ENCODE data around the gene SCARF2.
A peak's percentile ranks its signal among the peaks of the same experiment; 100 is the strongest.

SCARF2 gene

GRCh38 chr22:20424568-20424931 is 13.1 kb downstream of the SCARF2 start:
- TF ChIP-seq, protein P1, sequence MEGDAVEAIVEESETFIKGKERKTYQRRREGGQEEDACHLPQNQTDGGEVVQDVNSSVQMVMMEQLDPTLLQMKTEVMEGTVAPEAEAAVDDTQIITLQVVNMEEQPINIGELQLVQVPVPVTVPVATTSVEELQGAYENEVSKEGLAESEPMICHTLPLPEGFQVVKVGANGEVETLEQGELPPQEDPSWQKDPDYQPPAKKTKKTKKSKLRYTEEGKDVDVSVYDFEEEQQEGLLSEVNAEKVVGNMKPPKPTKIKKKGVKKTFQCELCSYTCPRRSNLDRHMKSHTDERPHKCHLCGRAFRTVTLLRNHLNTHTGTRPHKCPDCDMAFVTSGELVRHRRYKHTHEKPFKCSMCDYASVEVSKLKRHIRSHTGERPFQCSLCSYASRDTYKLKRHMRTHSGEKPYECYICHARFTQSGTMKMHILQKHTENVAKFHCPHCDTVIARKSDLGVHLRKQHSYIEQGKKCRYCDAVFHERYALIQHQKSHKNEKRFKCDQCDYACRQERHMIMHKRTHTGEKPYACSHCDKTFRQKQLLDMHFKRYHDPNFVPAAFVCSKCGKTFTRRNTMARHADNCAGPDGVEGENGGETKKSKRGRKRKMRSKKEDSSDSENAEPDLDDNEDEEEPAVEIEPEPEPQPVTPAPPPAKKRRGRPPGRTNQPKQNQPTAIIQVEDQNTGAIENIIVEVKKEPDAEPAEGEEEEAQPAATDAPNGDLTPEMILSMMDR (IDR thresholded peaks at IDR 0.05; ENCODE audit: low read depth, low read length) = no peak

DNA sequence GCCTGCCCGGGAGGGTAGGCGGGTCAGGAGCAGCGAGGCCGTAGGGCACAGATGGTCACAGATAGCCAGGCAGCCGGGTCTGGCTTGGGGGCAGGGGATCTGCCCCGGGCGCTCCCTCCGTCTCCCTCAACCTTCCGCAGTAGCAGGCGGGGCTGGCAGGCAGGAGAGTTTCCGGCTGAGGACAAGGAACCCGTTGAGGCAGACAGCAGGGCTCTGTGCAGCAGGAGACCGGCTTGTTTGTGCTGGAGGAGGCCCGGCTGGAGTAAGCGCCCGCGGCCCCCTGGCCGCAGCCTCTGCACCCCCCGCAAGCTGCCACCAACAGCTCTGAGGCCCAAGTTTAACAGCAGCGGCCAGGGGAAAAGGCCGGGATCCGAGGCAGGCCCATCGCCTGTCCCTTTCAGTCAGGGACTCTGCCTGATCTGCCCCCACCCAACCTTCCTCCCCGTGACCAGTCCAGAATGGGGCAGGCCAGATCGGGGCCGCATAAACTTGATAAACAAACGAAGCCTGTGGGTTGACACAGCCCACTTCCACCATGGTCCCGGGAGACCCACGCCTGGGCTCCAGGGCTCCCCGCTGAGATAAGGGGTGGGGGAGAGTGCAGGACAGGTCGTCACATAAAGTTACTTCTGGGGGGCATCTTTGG is 13.6 kb downstream of the SCARF2 start:
- TF ChIP-seq, protein P1 (IDR thresholded peaks at IDR 0.05; ENCODE audit: low read depth, low read length) = no peak
- DNase-seq (ENCODE audit: extremely low read depth, low read depth) = no peak

More at GRCh38 chr22:20424568-20424931, 13.1 kb downstream of the SCARF2 start:
- DNase-seq (ENCODE audit: extremely low read depth, low read depth) = no peak

DNA sequence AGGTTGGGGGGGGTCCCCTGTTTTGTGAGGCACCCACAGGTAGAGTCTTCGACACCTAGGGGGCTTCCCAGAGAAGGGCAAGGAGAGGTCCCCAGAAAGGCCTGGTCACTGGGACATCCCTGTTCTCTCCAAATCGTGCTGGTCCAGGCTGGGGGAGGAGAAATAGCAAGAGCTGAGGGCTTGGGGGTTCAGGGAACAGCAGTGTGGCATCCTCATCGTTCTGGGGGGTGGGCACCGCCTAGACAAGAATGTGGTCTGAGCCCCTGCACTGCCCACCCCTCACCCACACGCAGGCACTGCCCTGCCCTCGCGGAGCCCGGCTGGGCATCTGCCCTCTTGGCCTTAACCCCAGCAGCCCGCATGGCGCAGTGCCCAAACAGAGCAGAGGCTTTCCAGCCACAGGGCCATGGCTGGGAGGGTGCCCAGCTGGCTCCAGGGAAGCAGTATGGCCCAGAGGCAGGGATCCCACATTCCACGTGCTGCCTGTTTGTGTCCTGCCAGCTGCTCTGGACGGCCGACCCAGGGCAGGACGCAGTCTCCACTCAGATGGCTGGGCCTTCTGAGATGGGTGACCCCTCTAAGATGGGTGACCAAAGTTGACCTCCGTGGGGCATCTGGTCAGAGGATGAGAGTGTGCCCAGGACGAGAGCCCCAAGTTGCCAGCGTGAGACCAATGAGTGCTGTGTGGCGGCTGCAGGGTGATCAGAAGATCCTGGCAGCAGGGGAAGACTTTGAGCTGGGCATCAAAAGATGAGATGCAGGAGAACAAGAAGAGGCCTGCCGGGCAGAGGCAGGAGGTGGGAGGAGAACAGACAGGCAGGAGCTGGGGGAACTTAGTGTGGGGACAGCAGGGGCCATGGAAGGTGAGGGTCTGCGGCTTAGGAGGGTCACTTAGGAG is 14.4 kb downstream of the SCARF2 start:
- TF ChIP-seq, protein P1 (IDR thresholded peaks at IDR 0.05; ENCODE audit: low read depth, low read length) = no peak
- DNase-seq (ENCODE audit: extremely low read depth, low read depth) = no peak

- peak; percentile 73 for DNase-seq (ENCODE audit: extremely low read depth, low read depth)
Measured at GRCh38 chr22:20422271-20423007, 15.2 kb downstream of the SCARF2 start.

DNA sequence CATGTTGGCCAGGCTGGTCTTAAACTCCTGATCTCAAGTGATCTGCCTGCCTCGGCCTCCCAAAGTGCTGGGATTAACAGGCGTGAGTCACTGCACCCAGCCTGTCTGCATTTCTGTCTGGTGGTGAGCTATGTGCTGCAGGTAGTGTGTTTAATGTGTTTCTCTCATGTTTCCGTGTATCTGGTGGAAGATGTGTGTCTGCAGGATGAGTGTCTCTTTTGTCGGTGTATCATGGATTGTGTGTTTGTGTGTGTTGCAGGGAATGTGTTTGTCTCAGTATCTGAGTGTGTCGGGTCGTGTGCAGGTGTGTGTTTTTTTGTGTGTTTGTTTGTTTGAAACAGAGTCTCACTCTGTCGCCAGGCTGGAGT is 16.1 kb downstream of the SCARF2 start:
- DNase-seq (ENCODE audit: extremely low read depth, low read depth) = no peak
- TF ChIP-seq, protein P1 (IDR thresholded peaks at IDR 0.05; ENCODE audit: low read depth, low read length) = no peak

More at GRCh38 chr22:20422271-20423007, 15.2 kb downstream of the SCARF2 start:
- TF ChIP-seq, protein P1 (IDR thresholded peaks at IDR 0.05; ENCODE audit: low read depth, low read length) = no peak

DNA sequence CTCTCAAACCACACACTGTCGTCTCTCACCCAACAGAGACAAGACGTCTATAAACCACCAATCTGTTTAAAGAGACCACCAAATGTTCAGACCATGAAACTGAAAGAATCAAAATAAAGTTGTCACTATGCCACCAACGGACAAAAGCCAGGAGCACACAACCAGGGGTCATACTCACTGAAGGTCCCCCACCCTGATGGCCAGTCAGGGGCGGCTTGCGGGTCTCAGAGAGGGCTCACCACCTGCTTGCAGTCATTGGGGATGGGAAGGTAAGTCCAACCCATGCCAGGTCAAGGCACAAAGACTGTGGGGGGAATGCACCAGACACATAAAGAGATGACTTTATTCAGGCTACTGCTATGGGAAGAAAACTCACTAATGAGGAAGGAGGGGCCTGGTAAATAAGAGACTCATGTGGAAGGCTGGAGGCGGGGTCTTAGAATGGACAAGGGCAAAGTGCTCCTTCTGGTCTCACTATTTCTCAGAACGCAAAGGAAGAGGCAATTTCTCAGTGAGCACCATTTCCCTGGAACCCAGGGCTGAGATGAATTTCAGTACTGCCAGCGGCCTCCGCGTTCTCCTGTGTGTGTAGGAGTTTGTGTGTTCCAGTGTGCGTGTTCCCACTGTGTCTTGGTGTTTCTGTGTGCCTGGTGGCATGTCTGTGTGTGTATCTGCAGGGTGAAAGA is 17.3 kb downstream of the SCARF2 start:
- TF ChIP-seq, protein P1 (IDR thresholded peaks at IDR 0.05; ENCODE audit: low read depth, low read length) = no peak
- DNase-seq (ENCODE audit: extremely low read depth, low read depth) = no peak

All from AG09319 (cell line).